Activated naive CD8-positive, alpha-beta T cell treated with anti-CD3 and anti-CD28 coated beads, Interleukin-2, amount 50 U/mL, for 24 hours (primary cell): Measurements from ENCODE around the gene PCYT1B.

ENCODE experiments used
- ATAC-seq: fragments of 150-1000 bp; cut with Tn5 transposase; one replicate; pipeline ENCODE4 v1.10.0; 2021
- DNase-seq: peaks from one replicate; pipeline ENCODE4 v3.0.0; 2021
- H3K27ac Mint-ChIP-seq: one replicate; pipeline ENCODE4 v1.8.0; 2021; ENCODE audit warnings: mild to moderate bottlenecking, mixed read lengths
- H3K27me3 Mint-ChIP-seq: one replicate; pipeline ENCODE4 v1.8.0; 2021; ENCODE audit warnings: mixed read lengths
- H3K36me3 Mint-ChIP-seq: one replicate; pipeline ENCODE4 v1.8.0; 2021; ENCODE audit warnings: low read depth, mixed read lengths
- H3K4me1 Mint-ChIP-seq: one replicate; pipeline ENCODE4 v1.8.0; 2021; ENCODE audit warnings: mixed read lengths
- H3K4me3 Mint-ChIP-seq: one replicate; pipeline ENCODE4 v1.8.0; 2021; ENCODE audit warnings: mild to moderate bottlenecking, moderate library complexity, mixed read lengths
- H3K9me3 Mint-ChIP-seq: one replicate; pipeline ENCODE4 v1.8.0; 2021; ENCODE audit warnings: mixed read lengths

The PCYT1B gene

GRCh38 chrX:24647257-24648058 is at the start of gene PCYT1B:
Gene PCYT1B (minus strand): TSS chrX:24647347. CDS start chrX:24647105, 242 bp downstream.
- no peaks in the 10 kb centered on the region for H3K9me3 Mint-ChIP-seq
- H3K36me3 Mint-ChIP-seq, result no peaks in the 10 kb centered on the region
- peaks cover 15% of the 10 kb centered on the region for H3K4me1 Mint-ChIP-seq
- H3K27ac Mint-ChIP-seq, result peak within 1 kb of the TSS; percentile 46
- DNase-seq (peak; percentile 51), ATAC-seq (peak; percentile 99)
- peak within 1 kb of the TSS; percentile 67 for H3K4me3 Mint-ChIP-seq
- peaks cover 19% of the 10 kb centered on the region for H3K27me3 Mint-ChIP-seq

- Mint-ChIP-seq H3K9me3 (no peaks in the 10 kb centered on the region), H3K27me3 (no peaks in the 10 kb centered on the region), H3K4me1 (peaks cover 33% of the 10 kb centered on the region), H3K27ac (no peak overlapping the region), H3K4me3 (peak overlapping the region; percentile 41), H3K36me3 (peaks cover 26% of the 10 kb centered on the region)
- ATAC-seq (no peak), DNase-seq (no peak)
Measured at GRCh38 chrX:24696294-24696693, 49.1 kb upstream of the PCYT1B start.

- ATAC-seq, result no peak
- peak overlapping the region; percentile 85 for H3K4me3 Mint-ChIP-seq
- DNase-seq, result no peak
- no peaks in the 10 kb centered on the region for H3K27me3 Mint-ChIP-seq
- no peaks in the 10 kb centered on the region for H3K9me3 Mint-ChIP-seq
- H3K36me3 Mint-ChIP-seq, result peaks cover 23% of the 10 kb centered on the region
- peak overlapping the region; percentile 85 for H3K27ac Mint-ChIP-seq
- peaks cover 30% of the 10 kb centered on the region for H3K4me1 Mint-ChIP-seq
Measured at GRCh38 chrX:24694825-24695224, 47.7 kb upstream of the PCYT1B start.

DNA sequence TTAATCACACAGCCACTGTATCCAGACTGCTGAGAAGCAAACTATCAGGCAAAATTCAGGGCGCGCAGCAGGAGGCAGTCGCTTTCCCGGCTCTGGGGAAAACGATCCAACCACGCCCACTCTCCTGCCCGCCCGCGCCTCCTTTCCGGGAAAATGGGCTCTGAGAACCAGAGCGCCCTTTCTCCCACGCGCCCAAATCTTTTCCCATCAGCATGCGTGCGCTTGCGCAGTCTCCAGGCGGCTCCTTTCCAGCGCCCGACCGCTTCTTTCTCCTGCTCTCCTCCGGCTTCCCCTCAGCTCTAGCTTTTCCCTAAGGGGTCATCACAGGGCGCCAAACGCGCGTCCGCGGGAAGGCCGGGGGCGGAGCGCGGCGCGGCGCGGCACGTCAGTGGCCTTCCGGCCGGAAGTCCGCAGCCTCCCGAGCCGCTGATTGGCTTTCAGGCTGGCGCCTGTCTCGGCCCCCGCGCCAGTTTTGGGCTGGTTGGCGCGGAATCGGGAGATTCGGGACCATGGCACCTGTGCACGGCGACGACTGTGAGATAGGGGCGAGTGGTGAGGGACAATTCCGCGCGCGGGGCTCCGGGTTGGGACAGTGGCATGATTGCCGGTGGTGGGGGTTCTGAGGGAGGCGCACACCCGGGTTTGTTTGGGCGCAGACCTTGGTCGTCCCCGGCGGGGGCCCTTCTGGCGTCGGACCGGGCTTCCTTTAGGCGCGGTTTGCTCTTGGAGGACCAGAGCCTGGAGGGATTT is 46.5 kb upstream of the PCYT1B start, which contains the start of gene POLA1:
Gene POLA1 (plus strand): TSS at position 466 of the 750 bp plus-strand sequence. CDS start 44 bp downstream, at position 510.
- ATAC-seq (peak; percentile 98), DNase-seq (peak; percentile 82)
- H3K4me1 Mint-ChIP-seq, result peaks cover 29% of the 10 kb centered on the region
- peaks cover 1% of the 10 kb centered on the region for H3K27me3 Mint-ChIP-seq
- H3K27ac Mint-ChIP-seq, result peak within 1 kb of the TSS; percentile 85
- peaks cover 18% of the 10 kb centered on the region for H3K36me3 Mint-ChIP-seq
- H3K9me3 Mint-ChIP-seq, result no peaks in the 10 kb centered on the region
- peak within 1 kb of the TSS; percentile 85 for H3K4me3 Mint-ChIP-seq

DNA sequence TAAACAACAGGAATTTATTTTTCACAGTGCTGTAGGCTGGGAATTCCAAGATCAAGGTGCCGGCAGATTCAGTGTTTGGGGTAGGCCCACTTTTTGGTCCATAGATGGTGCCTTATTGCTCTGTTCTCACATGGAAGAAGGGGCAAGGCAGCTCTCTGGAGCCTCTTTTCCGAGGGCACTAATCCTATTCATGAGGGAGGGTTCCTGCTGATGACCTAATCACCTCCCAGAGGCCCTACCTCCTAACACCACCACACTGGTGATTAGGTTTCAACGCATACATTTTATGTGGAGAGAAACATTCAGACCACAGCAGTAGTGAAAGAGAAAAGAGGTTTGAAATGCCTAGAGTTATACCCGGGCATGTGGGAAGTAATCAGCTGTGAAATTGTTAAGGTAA is 45.2 kb upstream of the PCYT1B start:
- Mint-ChIP-seq H3K27me3 (peaks cover 1% of the 10 kb centered on the region), H3K4me1 (peaks cover 29% of the 10 kb centered on the region), H3K36me3 (peaks cover 16% of the 10 kb centered on the region), H3K27ac (no peak overlapping the region), H3K4me3 (peak overlapping the region; percentile 85), H3K9me3 (no peaks in the 10 kb centered on the region)
- no peak for DNase-seq
- ATAC-seq, result no peak

- H3K9me3 Mint-ChIP-seq, result peaks cover 10% of the 10 kb centered on the region
- peaks cover 3% of the 10 kb centered on the region for H3K36me3 Mint-ChIP-seq
- no peak for ATAC-seq
- no peak overlapping the region for H3K4me3 Mint-ChIP-seq
- peaks cover 8% of the 10 kb centered on the region for H3K27me3 Mint-ChIP-seq
- H3K4me1 Mint-ChIP-seq, result peaks cover 30% of the 10 kb centered on the region
- H3K27ac Mint-ChIP-seq, result no peak overlapping the region
- no peak for DNase-seq
Measured at GRCh38 chrX:24684048-24684447, 36.9 kb upstream of the PCYT1B start.

DNA sequence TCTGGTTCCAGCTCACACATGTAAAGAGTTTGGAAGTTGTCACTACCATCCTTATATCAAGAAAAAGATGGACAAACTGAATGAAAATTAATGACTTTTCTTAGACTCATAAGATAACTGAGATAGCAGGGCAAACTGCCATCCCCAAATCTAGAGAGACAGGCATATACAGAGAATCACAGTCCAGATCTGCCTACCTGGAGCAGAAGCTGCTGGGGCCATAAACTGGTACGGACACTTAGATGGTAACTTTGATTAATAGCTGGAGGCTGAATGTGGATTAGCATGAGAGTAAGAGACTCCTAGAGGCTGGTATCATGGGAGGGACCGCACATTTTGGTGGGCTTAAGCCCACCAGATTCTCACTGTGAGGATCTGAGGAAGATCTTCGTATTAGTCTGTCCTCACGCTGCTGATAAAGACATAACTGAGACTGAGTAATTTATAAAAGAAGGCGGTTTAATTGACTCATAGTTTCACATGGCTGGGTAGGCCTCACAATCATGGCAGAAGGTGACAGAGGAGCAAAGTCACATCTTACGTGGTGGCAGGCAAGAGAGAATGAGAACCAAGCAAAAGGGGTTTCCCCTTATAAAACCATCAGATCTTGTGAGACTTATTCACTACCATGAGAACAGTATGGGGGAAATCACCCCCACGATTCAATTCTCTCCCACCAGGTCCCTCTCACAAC is 35.7 kb upstream of the PCYT1B start:
- Mint-ChIP-seq H3K4me1 (peaks cover 30% of the 10 kb centered on the region), H3K27me3 (peaks cover 7% of the 10 kb centered on the region), H3K4me3 (peak overlapping the region; percentile 30), H3K9me3 (peaks cover 10% of the 10 kb centered on the region), H3K36me3 (peaks cover 3% of the 10 kb centered on the region), H3K27ac (peak overlapping the region; percentile 89)
- ATAC-seq (peak; percentile 98), DNase-seq (peak; percentile 26)

DNA sequence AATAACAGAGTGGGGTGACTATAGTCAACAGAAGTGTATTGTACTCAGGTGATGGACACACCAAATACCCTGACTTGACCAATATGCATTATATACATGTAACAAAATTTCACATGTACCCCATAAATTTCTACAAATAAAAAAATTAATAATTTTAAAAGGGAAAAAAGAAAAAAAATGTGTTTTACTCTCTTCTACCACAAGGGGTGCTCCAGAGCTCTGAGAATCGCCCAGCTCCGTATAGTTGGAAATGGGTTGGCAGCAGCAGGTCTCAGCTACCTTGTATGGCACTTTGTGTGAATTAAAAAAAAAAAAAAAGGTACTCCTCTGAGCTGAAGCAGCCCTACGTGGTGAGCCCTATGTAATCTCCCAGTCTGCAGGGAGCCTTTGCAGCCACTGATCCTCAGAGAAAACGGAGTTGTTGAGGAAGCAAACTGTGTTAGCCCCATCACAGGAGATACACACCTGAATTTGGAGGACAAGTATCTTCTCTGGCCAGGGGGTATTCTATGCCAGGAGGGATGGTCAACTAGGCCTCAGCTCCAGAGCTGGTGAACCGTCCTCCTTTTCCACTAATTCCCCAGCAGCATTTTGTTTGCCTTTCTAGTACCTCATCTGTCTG is 29.4 kb upstream of the PCYT1B start:
- H3K4me1 Mint-ChIP-seq, result peaks cover 4% of the 10 kb centered on the region

GRCh38 chrX:24673424-24673823 is 26.3 kb upstream of the PCYT1B start:
- DNase-seq (no peak), ATAC-seq (no peak)
- no peaks in the 10 kb centered on the region for H3K36me3 Mint-ChIP-seq
- no peaks in the 10 kb centered on the region for H3K9me3 Mint-ChIP-seq
- no peak overlapping the region for H3K4me3 Mint-ChIP-seq
- no peaks in the 10 kb centered on the region for H3K4me1 Mint-ChIP-seq
- no peaks in the 10 kb centered on the region for H3K27me3 Mint-ChIP-seq
- H3K27ac Mint-ChIP-seq, result no peak overlapping the region

More for the DNA sequence above, 29.4 kb upstream of the PCYT1B start:
- Mint-ChIP-seq H3K27ac (no peak overlapping the region), H3K27me3 (peaks cover 4% of the 10 kb centered on the region), H3K4me3 (no peak overlapping the region), H3K9me3 (no peaks in the 10 kb centered on the region), H3K36me3 (no peaks in the 10 kb centered on the region)
- DNase-seq (no peak), ATAC-seq (no peak)

DNA sequence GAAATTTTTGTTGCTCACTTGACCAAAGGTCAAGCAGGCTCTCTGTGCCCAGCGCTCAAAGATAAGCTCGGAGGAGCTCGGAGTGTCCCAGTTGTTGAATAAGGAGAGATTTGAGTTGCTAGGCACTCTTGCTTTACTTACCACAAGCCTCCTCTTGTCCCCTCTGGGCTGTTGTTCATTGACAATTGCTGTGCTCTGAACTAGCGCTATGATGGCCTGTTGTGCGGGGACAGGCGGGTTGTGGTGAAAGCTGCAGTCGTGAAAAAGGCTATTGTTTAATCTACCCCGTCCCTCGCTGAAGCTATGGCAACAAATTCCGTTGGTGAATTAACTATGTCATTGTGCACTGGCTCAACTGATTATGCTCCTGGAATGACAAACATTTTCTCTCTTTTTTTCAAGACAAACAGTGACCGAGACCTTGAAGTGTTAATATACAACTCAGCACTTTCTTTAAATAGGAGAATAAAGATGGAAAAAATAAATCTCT is 25.6 kb upstream of the PCYT1B start:
- H3K27me3 Mint-ChIP-seq, result peaks cover 3% of the 10 kb centered on the region
- H3K4me3 Mint-ChIP-seq, result no peak overlapping the region
- H3K27ac Mint-ChIP-seq, result no peak overlapping the region
- no peaks in the 10 kb centered on the region for H3K4me1 Mint-ChIP-seq
- H3K9me3 Mint-ChIP-seq, result no peaks in the 10 kb centered on the region
- ATAC-seq (no peak), DNase-seq (no peak)
- no peaks in the 10 kb centered on the region for H3K36me3 Mint-ChIP-seq

- ATAC-seq (no peak), DNase-seq (no peak)
- Mint-ChIP-seq H3K36me3 (no peaks in the 10 kb centered on the region), H3K4me1 (no peaks in the 10 kb centered on the region), H3K27me3 (peaks cover 5% of the 10 kb centered on the region), H3K4me3 (no peak overlapping the region), H3K27ac (no peak overlapping the region), H3K9me3 (no peaks in the 10 kb centered on the region)
Measured at GRCh38 chrX:24668111-24668510, 21.0 kb upstream of the PCYT1B start.

DNA sequence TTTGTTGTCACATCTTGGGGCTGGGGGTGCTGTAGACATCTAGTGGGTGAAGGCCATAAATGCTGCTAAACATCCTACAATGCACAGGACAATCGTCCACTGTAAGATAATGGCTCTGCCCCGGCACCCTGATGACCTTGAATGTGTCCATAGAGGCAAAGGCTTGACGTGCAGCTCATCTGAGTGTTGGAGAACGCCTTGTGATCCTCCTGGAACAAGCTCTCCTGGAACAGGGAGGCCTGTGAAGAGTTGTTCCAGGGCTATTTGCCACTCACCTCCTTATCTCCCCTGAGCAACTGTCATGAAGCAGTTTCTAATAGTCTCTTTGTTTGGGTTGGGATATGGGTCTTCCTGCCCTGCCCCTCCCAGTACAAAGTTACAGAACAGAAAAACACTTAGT is 15.2 kb upstream of the PCYT1B start:
- no peak for ATAC-seq
- H3K4me3 Mint-ChIP-seq, result no peak overlapping the region
- H3K27ac Mint-ChIP-seq, result no peak overlapping the region
- peaks cover 5% of the 10 kb centered on the region for H3K27me3 Mint-ChIP-seq
- H3K4me1 Mint-ChIP-seq, result no peaks in the 10 kb centered on the region
- no peak for DNase-seq
- H3K9me3 Mint-ChIP-seq, result no peaks in the 10 kb centered on the region
- no peaks in the 10 kb centered on the region for H3K36me3 Mint-ChIP-seq

DNA sequence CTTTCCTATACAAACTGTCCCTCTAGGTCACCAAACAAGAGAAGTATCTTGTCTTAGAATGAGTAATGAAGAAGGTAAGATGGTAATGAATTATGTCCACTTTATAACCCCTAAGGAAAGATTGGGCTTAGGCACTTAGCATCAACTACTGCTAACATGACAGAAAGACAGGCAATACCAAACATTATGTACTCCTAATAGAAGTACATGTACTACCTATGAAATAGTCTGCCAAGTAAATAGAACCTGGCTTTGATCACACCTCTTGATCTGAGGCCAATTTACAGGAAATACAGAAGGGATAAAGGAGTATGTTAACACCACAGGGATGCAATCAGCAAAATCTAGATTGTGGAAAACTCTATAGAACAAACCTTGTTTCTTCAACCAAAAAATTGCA is 14.1 kb upstream of the PCYT1B start:
- H3K27me3 Mint-ChIP-seq, result peaks cover 3% of the 10 kb centered on the region
- no peaks in the 10 kb centered on the region for H3K36me3 Mint-ChIP-seq
- no peak overlapping the region for H3K4me3 Mint-ChIP-seq
- H3K4me1 Mint-ChIP-seq, result no peaks in the 10 kb centered on the region
- no peaks in the 10 kb centered on the region for H3K9me3 Mint-ChIP-seq
- H3K27ac Mint-ChIP-seq, result no peak overlapping the region
- DNase-seq (no peak), ATAC-seq (no peak)

GRCh38 chrX:24659646-24660045 is 12.5 kb upstream of the PCYT1B start:
- no peak for DNase-seq
- Mint-ChIP-seq H3K27me3 (peaks cover 3% of the 10 kb centered on the region), H3K27ac (no peak overlapping the region)

More at GRCh38 chrX:24659646-24660045, 12.5 kb upstream of the PCYT1B start:
- no peaks in the 10 kb centered on the region for H3K9me3 Mint-ChIP-seq
- H3K36me3 Mint-ChIP-seq, result no peaks in the 10 kb centered on the region
- H3K4me1 Mint-ChIP-seq, result no peaks in the 10 kb centered on the region
- no peak for ATAC-seq
- no peak overlapping the region for H3K4me3 Mint-ChIP-seq
